Neuronal stem cell (in vitro differentiated cells): ENCODE results near the gene TCEA2.

Source experiments
- DNase-seq: peaks from one replicate; pipeline ENCODE4 v3.0.0-alpha.2; 2013; ENCODE audit warnings: low spot score
- H2AFZ ChIP-seq: one replicate; pipeline ENCODE4 v1.6.1; 2013; ENCODE audit warnings: mild to moderate bottlenecking, low read length, inconsistent platforms
- H2AK5ac ChIP-seq: 2 replicates; pipeline ENCODE4 v1.6.1; 2013; ENCODE audit warnings: low read depth, mild to moderate bottlenecking, inconsistent platforms, low read length, moderate library complexity, mixed read lengths
- H2BK120ac ChIP-seq: 2 replicates; pipeline ENCODE4 v1.6.1; 2013; ENCODE audit warnings: low read depth, mild to moderate bottlenecking, inconsistent platforms, low read length, moderate library complexity, mixed read lengths
- H2BK12ac ChIP-seq: one replicate; pipeline ENCODE4 v1.6.1; 2013; ENCODE audit warnings: low read length, inconsistent platforms
- H2BK15ac ChIP-seq: 2 replicates; pipeline ENCODE4 v1.6.1; 2013; ENCODE audit warnings: mild to moderate bottlenecking, low read length, inconsistent platforms, mixed read lengths
- H2BK5ac ChIP-seq: one replicate; pipeline ENCODE4 v1.6.1; 2013; ENCODE audit warnings: inconsistent platforms, mild to moderate bottlenecking, low read length, moderate library complexity
- H3K14ac ChIP-seq: one replicate; pipeline ENCODE4 v1.6.1; 2013; ENCODE audit warnings: low read length, inconsistent platforms
- H3K18ac ChIP-seq: 2 replicates; pipeline ENCODE4 v1.6.1; 2013; ENCODE audit warnings: low read length, inconsistent platforms
- H3K23ac ChIP-seq: 2 replicates; pipeline ENCODE4 v1.6.1; 2013; ENCODE audit warnings: low read depth, mild to moderate bottlenecking, mixed read lengths, low read length, inconsistent platforms; ENCODE audit not compliant: poor library complexity
- H3K27ac ChIP-seq: replicated peaks from 3 replicates; pipeline ENCODE4 v1.5.1; 2013; ENCODE audit warnings: low read length, inconsistent platforms
- H3K27me3 ChIP-seq, 3 experiments: 2 replicates each; pipeline ENCODE4 v1.6.1; 2013; ENCODE audit warnings: low read length in 3 of 3, mild to moderate bottlenecking in 2 of 3, inconsistent platforms in 1 of 3, low read depth in 1 of 3, mixed read lengths in 1 of 3, moderate library complexity in 1 of 3; ENCODE audit not compliant: control insufficient read depth in 3 of 3, insufficient read depth in 3 of 3
- H3K36me3 ChIP-seq, 2 donors: replicated peaks in 1 of 2; 2 replicates each; pipeline ENCODE4 v1.6.1; 2013; ENCODE audit warnings: low read length in 2 of 2; ENCODE audit not compliant: control insufficient read depth in 2 of 2, insufficient read depth in 2 of 2
- H3K4ac ChIP-seq: 2 replicates; pipeline ENCODE4 v1.6.1; 2013; ENCODE audit warnings: inconsistent platforms, mild to moderate bottlenecking, low read length, moderate library complexity
- H3K4me1 ChIP-seq, 2 donors: 1 replicate in 1 of 2; 2 replicates in 1 of 2; pipeline ENCODE4 v1.6.1; 2013; ENCODE audit warnings: low read length in 2 of 2, low read depth in 1 of 2; ENCODE audit not compliant: control insufficient read depth in 2 of 2, insufficient read depth in 1 of 2
- H3K4me2 ChIP-seq: one replicate; pipeline ENCODE4 v1.6.1; 2013; ENCODE audit warnings: mild to moderate bottlenecking, low read length, inconsistent platforms; ENCODE audit not compliant: insufficient read depth, poor library complexity, severe bottlenecking
- H3K4me3 ChIP-seq, 2 donors: 2 replicates each; pipeline ENCODE4 v1.5.1; 2013; ENCODE audit warnings: low read length in 2 of 2, mild to moderate bottlenecking in 2 of 2, inconsistent platforms in 1 of 2, moderate library complexity in 1 of 2
- H3K79me1 ChIP-seq: one replicate; pipeline ENCODE4 v1.6.1; 2013; ENCODE audit warnings: low read depth, mild to moderate bottlenecking, inconsistent platforms, low read length, moderate library complexity
- H3K9ac ChIP-seq: one replicate; pipeline ENCODE4 v1.6.1; 2013; ENCODE audit warnings: mild to moderate bottlenecking, low read depth, low read length, inconsistent platforms; ENCODE audit not compliant: poor library complexity
- H3K9me3 ChIP-seq, 2 donors: replicated peaks in 1 of 2; 2 replicates each; pipeline versions ENCODE3 to v1.6.1; 2013; ENCODE audit warnings: low read length in 2 of 2, mild to moderate bottlenecking in 2 of 2, inconsistent platforms in 1 of 2, low read depth in 1 of 2, mixed read lengths in 1 of 2, moderate library complexity in 1 of 2; ENCODE audit not compliant: control insufficient read depth in 2 of 2, insufficient read depth in 1 of 2
- H4K8ac ChIP-seq: one replicate; pipeline ENCODE4 v1.6.1; 2013; ENCODE audit warnings: low read depth, mild to moderate bottlenecking, inconsistent platforms, low read length, moderate library complexity
- H4K91ac ChIP-seq: one replicate; pipeline ENCODE4 v1.6.1; 2013; ENCODE audit warnings: low read length, low read depth, mild to moderate bottlenecking, inconsistent platforms; ENCODE audit not compliant: poor library complexity
- WGBS, 2 donors: extraction: QIAGEN DNeasy Blood & Tissue Kit; methylation state at CpG; one replicate each; pipeline ENCODE4 v1.1.7; 2013; ENCODE audit warnings: missing lambda C conversion rate in 2 of 2, mixed read lengths in 1 of 2; ENCODE audit not compliant: insufficient read length in 2 of 2, insufficient replicate concordance in 1 of 2; ENCODE audit errors: extremely low coverage in 2 of 2; 5-methylcytosine and 5-hydroxymethylcytosine counted together

Gene TCEA2

GRCh38 chr20:64053841-64054661, 8.9 kb upstream of the TCEA2 start:
- no peak overlapping the region for H3K27ac ChIP-seq

GRCh38 chr20:64055396-64055892, 7.6 kb upstream of the TCEA2 start:
- Histone ChIP-seq H3K4me1 (peaks cover 15 to 34% of the 10 kb centered on the region in 2 donors), H3K18ac (peak overlapping the region; percentile 71), H3K9ac (no peak overlapping the region), H3K23ac (no peak overlapping the region), H3K27ac (no peak overlapping the region), H2BK5ac (no peak overlapping the region), H4K8ac (no peak overlapping the region), H3K14ac (no peak overlapping the region), H3K4me2 (no peak overlapping the region), H2BK15ac (peak overlapping the region; percentile 80), H2BK120ac (peak overlapping the region; percentile 96), H3K9me3 (no peaks in the 10 kb centered on the region), H3K36me3 (no peaks in the 10 kb centered on the region), H2BK12ac (no peak overlapping the region), H3K27me3 (peaks cover 0 to 41% (median 3%) of the 10 kb centered on the region in 3 experiments), H3K4ac (peak overlapping the region; percentile 53), H4K91ac (no peak overlapping the region), H2AFZ (peak overlapping the region; percentile 80), H2AK5ac (peak overlapping the region; percentile 99), H3K4me3 (no peak overlapping the region), H3K79me1 (no peaks in the 10 kb centered on the region)
- DNase-seq: no peak
- WGBS, 2 donors: no CpG with 5 or more reads among the region's 9 CpGs

More at GRCh38 chr20:64053841-64054661, 8.9 kb upstream of the TCEA2 start:
- Histone ChIP-seq H3K14ac (no peak overlapping the region), H2AFZ (peak overlapping the region; percentile 91), H4K8ac (peak overlapping the region; percentile 96), H4K91ac (no peak overlapping the region), H3K9me3 (no peaks in the 10 kb centered on the region), H2BK5ac (peak overlapping the region; percentile 57), H3K4me1 (peaks cover 22 to 34% of the 10 kb centered on the region in 2 donors), H3K4me2 (peak overlapping the region; percentile 18), H2BK12ac (peak overlapping the region; percentile 41), H3K27me3 (peaks cover 2 to 50% (median 15%) of the 10 kb centered on the region in 3 experiments), H3K36me3 (no peaks in the 10 kb centered on the region), H3K23ac (peak overlapping the region; percentile 91), H3K4ac (peak overlapping the region; percentile 37), H2AK5ac (peak overlapping the region; percentile 16), H2BK120ac (peak overlapping the region; percentile 94), H3K9ac (no peak overlapping the region), H3K18ac (peak overlapping the region; percentile 87), H3K79me1 (no peaks in the 10 kb centered on the region), H2BK15ac (peak overlapping the region; percentile 19), H3K4me3 (no peak overlapping the region)
- DNase-seq: no peak
- no CpG with 5 or more reads among the region's 17 CpGs for WGBS, 2 donors

- no peak overlapping the region for H3K27ac ChIP-seq
- H2BK120ac ChIP-seq: peak overlapping the region; percentile 96
- H3K79me1 ChIP-seq: no peaks in the 10 kb centered on the region
- H2BK12ac ChIP-seq: no peak overlapping the region
- peak overlapping the region; percentile 71 for H3K14ac ChIP-seq
- H3K4me1 ChIP-seq: peaks cover 15 to 34% of the 10 kb centered on the region in 2 donors
- WGBS, 2 donors: no CpG with 5 or more reads among the region's 22 CpGs
- peaks cover 0 to 35% (median 0%) of the 10 kb centered on the region in 3 experiments for H3K27me3 ChIP-seq
- peak overlapping the region; percentile 78 for H2BK5ac ChIP-seq
- DNase-seq: no peak
- H4K8ac ChIP-seq: no peak overlapping the region
- H3K4me3 ChIP-seq: no peak overlapping the region
- H3K9me3 ChIP-seq: no peaks in the 10 kb centered on the region
- peak overlapping the region; percentile 99 for H2AK5ac ChIP-seq
- H3K36me3 ChIP-seq: no peaks in the 10 kb centered on the region
- H3K18ac ChIP-seq: peak overlapping the region; percentile 76
- H3K4me2 ChIP-seq: no peak overlapping the region
- peak overlapping the region; percentile 80 for H2AFZ ChIP-seq
- H3K4ac ChIP-seq: peak overlapping the region; percentile 53
- H2BK15ac ChIP-seq: peak overlapping the region; percentile 80
- no peak overlapping the region for H4K91ac ChIP-seq
- no peak overlapping the region for H3K9ac ChIP-seq
- H3K23ac ChIP-seq: peak overlapping the region; percentile 43
Observed at GRCh38 chr20:64055893-64056638, 6.9 kb upstream of the TCEA2 start.

- Histone ChIP-seq H4K8ac (no peak overlapping the region), H3K4me3 (no peak overlapping the region), H2BK120ac (peak overlapping the region; percentile 89), H3K23ac (no peak overlapping the region), H3K4ac (no peak overlapping the region), H2BK12ac (no peak overlapping the region), H2AFZ (peak overlapping the region; percentile 53), H3K36me3 (no peaks in the 10 kb centered on the region), H3K18ac (no peak overlapping the region), H2AK5ac (peak overlapping the region; percentile 99), H3K27me3 (peaks cover 0 to 30% (median 0%) of the 10 kb centered on the region in 3 experiments), H2BK15ac (peak overlapping the region; percentile 87), H3K27ac (no peak overlapping the region), H3K4me1 (peaks cover 15 to 34% of the 10 kb centered on the region in 2 donors), H3K4me2 (no peak overlapping the region), H4K91ac (no peak overlapping the region), H3K9me3 (no peaks in the 10 kb centered on the region), H3K14ac (no peak overlapping the region), H2BK5ac (peak overlapping the region; percentile 78), H3K79me1 (no peaks in the 10 kb centered on the region), H3K9ac (no peak overlapping the region)
- no CpG with 5 or more reads among the region's 7 CpGs for WGBS, 2 donors
- no peak for DNase-seq
Observed at GRCh38 chr20:64056639-64056888, 6.4 kb upstream of the TCEA2 start.
